22Rv1 (cell line): Measurements from ENCODE around the gene KY.

ENCODE experiments used
- H3K27ac ChIP-seq: fragments of 450-650 bp; 2 replicates; pipeline ENCODE4 v1.5.1; 2017
- ZFX ChIP-seq: fragments of 450-650 bp; IDR thresholded peaks from 2 replicates; pipeline ENCODE4 v1.6.1; 2017; ENCODE audit warnings: antibody characterized with exemption, borderline replicate concordance
- TF ChIP-seq, protein P1 (sequence below): fragments of 450-650 bp; IDR thresholded peaks from 2 replicates; pipeline ENCODE4 v1.5.1; 2017; ENCODE audit warnings: mild to moderate bottlenecking

KY gene

DNA sequence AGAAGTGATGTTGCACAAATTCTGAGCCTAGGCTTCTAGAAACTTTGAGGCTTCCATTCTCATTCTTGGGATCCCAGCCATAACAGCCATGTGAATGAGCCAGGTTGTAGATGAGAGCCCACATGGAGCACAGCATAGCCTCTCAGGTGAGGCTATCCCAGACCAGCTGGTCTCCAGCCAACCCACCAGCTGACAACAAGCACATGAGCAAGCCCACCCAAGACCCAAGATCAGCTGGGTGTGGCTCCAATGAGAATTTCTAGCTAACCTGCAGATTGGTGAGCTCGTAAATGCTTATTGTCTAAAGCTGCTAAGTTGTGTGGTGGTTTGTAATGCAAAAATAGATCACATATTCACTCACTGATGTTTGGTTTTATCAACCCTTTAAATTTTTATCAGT, 14.4 kb downstream of the KY start:
- no peak for TF ChIP-seq ZFX
- TF ChIP-seq, protein P1, sequence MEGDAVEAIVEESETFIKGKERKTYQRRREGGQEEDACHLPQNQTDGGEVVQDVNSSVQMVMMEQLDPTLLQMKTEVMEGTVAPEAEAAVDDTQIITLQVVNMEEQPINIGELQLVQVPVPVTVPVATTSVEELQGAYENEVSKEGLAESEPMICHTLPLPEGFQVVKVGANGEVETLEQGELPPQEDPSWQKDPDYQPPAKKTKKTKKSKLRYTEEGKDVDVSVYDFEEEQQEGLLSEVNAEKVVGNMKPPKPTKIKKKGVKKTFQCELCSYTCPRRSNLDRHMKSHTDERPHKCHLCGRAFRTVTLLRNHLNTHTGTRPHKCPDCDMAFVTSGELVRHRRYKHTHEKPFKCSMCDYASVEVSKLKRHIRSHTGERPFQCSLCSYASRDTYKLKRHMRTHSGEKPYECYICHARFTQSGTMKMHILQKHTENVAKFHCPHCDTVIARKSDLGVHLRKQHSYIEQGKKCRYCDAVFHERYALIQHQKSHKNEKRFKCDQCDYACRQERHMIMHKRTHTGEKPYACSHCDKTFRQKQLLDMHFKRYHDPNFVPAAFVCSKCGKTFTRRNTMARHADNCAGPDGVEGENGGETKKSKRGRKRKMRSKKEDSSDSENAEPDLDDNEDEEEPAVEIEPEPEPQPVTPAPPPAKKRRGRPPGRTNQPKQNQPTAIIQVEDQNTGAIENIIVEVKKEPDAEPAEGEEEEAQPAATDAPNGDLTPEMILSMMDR: no peak
- no peak overlapping the region for H3K27ac ChIP-seq

DNA sequence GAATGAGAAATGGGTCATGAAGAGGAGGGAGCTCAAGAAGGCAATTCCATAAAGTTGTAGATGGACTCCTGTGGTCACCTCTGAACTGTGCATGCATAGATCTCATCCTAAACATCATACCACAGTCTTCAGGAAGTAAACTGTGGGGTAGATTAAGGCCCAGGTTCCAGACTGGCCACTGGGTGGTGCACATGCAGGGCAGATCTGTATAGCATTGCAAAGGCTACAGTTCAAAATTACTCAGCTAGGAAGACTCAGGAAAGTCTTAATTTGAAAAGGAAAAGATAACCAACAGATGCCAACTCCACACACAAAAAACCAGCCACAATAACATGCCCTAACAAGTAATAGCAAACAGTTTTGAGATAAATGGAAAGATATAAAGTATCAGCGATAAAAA, 20.3 kb downstream of the KY start:
- no peak for TF ChIP-seq ZFX
- TF ChIP-seq, protein P1: peak; percentile 39
- no peak overlapping the region for H3K27ac ChIP-seq

DNA sequence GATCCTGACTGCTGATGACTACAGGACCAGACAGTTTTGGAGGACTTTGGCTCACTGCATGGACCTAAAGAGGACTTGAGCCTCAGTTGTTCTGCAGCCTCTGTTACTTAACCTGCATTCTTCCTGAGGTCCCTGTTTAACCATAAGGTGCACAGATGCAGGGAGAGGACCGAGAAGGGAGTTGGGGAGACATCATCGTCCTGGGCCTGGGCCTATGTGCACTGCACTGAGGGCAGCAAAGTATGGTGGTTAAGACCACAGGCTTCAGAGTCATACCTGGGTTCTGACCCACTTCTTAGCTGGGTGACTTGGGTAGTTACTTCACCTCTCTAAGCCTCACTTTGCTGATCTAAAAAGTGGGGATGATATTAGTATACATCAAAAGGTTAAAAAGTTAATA, 21.9 kb downstream of the KY start:
- TF ChIP-seq ZFX: no peak
- TF ChIP-seq, protein P1: no peak
- H3K27ac ChIP-seq: no peak overlapping the region

DNA sequence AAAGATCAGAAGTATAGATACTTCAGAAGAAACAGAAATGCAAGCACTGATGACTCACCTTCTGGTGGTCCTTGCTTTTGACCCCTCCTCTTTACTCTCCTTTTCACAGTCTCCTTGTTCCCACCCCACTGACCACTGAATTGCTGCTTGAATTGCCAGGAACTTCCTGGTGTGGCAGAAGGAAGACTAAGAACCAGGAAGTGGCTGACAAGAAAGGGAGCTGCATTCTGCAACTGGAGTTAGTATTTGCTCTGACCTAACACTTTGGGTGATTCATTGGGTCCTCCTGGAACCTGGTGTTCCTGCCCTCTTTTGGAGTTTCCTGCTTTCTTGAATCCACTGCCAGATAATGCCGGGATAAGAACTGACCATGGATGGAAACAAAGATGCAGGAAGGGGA, 23.0 kb downstream of the KY start:
- no peak overlapping the region for H3K27ac ChIP-seq
- no peak for TF ChIP-seq ZFX
- TF ChIP-seq, protein P1: no peak

DNA sequence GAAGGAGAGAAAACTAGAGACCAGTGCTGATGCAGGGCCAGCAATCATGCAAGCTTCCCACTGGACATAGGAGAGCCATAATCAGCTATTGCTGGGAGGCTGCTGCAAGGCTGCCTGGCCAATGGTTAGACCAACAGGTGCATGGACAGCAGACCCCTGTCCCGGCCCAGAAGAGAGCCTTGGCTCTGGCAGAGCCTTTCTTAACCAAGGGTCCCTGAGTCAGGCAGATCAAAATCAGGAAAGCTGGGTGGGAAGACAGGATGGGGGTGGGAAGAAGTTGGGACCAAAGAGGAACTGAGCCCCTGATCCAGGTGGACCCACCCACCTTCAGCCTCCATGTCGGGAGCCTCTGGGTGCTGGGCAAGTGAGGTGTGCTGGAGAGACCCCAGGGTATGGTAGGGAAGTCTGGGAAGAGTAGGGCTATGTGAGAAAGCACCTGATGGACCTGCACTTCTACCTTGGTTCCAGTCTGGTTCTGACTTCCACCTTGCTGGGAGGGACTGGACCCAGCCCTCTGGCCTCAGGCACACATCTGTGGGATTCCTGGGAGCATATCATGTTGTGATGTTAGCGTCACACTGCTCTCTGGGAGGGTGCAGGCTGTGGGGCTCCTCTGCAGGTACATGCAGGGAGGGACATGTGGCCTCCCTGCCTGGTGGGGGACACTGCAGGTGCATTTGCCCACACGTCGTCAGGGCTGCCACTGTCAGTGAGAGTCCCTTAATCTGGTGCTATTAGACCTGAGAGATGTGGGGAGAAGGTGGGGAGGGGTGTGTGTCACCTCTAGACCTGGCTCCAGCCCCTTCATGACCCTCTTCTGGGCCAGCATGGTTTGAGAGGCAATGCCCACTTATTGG, 24.7 kb downstream of the KY start:
- TF ChIP-seq ZFX: no peak
- TF ChIP-seq, protein P1: no peak

DNA sequence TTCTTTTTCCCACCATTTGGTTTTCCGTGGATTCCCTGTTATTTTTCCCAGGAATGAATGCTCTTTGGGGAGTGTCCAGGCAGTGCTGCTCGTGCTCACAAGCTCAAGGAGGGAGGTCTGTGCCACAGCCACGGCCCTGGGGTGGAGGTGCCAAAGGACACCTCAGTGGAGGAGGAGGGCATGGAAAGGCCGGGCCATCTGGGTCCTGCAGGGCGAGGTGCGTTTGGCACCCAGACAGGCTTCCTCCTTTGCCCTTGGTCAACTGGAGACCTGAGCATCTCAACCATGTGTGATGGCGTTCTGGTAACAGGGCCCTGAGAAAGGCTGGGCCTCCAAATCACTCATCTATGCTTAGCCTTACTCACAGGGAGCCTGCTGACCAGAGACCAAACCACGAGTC, 25.4 kb downstream of the KY start:
- H3K27ac ChIP-seq: no peak overlapping the region
- TF ChIP-seq, protein P1: no peak
- TF ChIP-seq ZFX: no peak

More for the DNA sequence above, 24.7 kb downstream of the KY start:
- no peak overlapping the region for H3K27ac ChIP-seq

DNA sequence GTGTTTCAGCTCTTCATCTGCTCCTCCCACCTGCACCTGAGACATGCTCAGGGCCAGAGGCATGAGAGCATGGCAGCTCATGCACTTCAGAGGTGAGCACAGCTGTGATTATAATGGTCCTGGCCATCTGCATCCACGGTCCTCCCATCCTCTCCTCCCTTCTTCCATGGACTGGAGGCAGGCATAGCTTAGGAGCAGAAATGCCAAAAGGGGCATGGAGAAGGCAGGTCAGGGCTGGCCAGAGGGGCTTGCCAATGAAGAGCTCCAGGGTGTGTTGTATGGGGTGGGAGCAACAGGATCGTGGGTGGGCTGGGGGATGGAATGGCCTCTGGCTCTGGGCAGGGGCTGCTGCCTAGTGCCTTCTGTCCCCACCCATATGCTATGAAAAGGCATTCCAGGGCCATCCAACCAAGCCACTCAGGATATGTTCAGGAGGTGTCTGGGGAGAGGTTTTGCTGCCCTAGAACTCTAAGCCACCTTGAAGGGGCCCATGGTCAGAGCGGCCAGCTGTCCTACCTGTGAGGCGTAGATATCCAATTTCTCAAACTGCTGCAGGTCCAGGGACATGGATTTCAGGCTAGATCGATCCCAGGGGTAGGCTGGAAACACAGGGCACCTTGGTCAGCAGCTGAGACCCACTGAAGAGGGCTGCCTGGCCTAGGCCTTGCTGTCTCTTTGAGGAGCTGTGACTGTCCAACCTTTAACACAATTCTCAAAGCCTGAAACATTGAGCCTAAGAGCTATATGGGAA, 26.1 kb downstream of the KY start:
- TF ChIP-seq, protein P1: no peak
- TF ChIP-seq ZFX: no peak
- no peak overlapping the region for H3K27ac ChIP-seq
